IMR-90 (cell line): ENCODE data around the gene TRIM71. TPM values are rescaled to one million over a fixed set of nuclear protein-coding genes. Genes with fewer than 3 reads are reported as not detected.

Source experiments
- ATAC-seq: fragments of 200-7000 bp; cut with Tn5 transposase; 2 replicates; pipeline ENCODE4 v1.9.1; 2020; ENCODE audit warnings: low read depth, mild to moderate bottlenecking, moderate library complexity
- BruUV-seq: library from RNA; stranded (reverse); fragments of 400-500 nt; replicated peaks from 2 replicates; lab custom pipeline; 2021; lab: Mats Ljungman, UMichigan
- CTCF ChIA-PET: fragments of 300-600 bp; formaldehyde crosslinking; extraction: SDS; loops from one replicate; lab custom pipeline; 2021; ENCODE audit warnings: antibody characterized with exemption; lab: Yijun Ruan, JAX
- POLR2A ChIA-PET: fragments of 300-600 bp; sonication (Branson Sonifier 250); formaldehyde crosslinking; loops from one replicate; lab custom pipeline; 2022; ENCODE audit warnings: antibody characterized with exemption; ENCODE audit not compliant: unreplicated experiment; lab: Charles Lee
- DNase-seq: peaks from one replicate; pipeline ENCODE4 v3.0.0; 2013
- H2AFZ ChIP-seq: replicated peaks from 2 replicates; pipeline ENCODE3; 2013; ENCODE audit warnings: low read length, mild to moderate bottlenecking; ENCODE audit not compliant: poor library complexity
- H2AK5ac ChIP-seq: 2 replicates; pipeline ENCODE4 v1.6.1; 2013; ENCODE audit warnings: low read depth, low read length, inconsistent platforms
- H2AK9ac ChIP-seq: replicated peaks from 2 replicates; pipeline ENCODE3; 2013; ENCODE audit warnings: mild to moderate bottlenecking, low read depth, low read length, moderate library complexity; ENCODE audit not compliant: poor library complexity
- H2BK120ac ChIP-seq: 2 replicates; pipeline ENCODE4 v1.6.1; 2013; ENCODE audit warnings: low read depth, low read length, inconsistent platforms
- H2BK15ac ChIP-seq: 3 replicates; pipeline ENCODE4 v1.6.1; 2013; ENCODE audit warnings: low read depth, low read length, inconsistent platforms
- H2BK20ac ChIP-seq: 2 replicates; pipeline ENCODE4 v1.6.1; 2013; ENCODE audit warnings: low read depth, mild to moderate bottlenecking, inconsistent platforms, low read length, moderate library complexity
- H2BK5ac ChIP-seq: 2 replicates; pipeline ENCODE4 v1.6.1; 2013; ENCODE audit warnings: mild to moderate bottlenecking, low read depth, low read length, inconsistent platforms; ENCODE audit not compliant: poor library complexity, severe bottlenecking
- H3K14ac ChIP-seq: replicated peaks from 2 replicates; pipeline ENCODE4 v1.6.1; 2013; ENCODE audit warnings: low read depth, low read length, inconsistent platforms
- H3K18ac ChIP-seq: 2 replicates; pipeline ENCODE4 v1.6.1; 2013; ENCODE audit warnings: low read depth, low read length, control low read depth
- H3K23ac ChIP-seq: 2 replicates; pipeline ENCODE4 v1.6.1; 2013; ENCODE audit warnings: low read depth, low read length, inconsistent platforms
- H3K27ac ChIP-seq: 2 replicates; pipeline ENCODE4 v1.5.1; 2013; ENCODE audit warnings: mild to moderate bottlenecking, control low read depth, low read length; ENCODE audit not compliant: insufficient read depth
- H3K27me3 ChIP-seq: 2 replicates; pipeline ENCODE4 v1.6.1; 2013; ENCODE audit warnings: low read length; ENCODE audit not compliant: control insufficient read depth, insufficient read depth
- H3K36me3 ChIP-seq: 2 replicates; pipeline ENCODE4 v1.6.1; 2013; ENCODE audit warnings: low read length, mixed read lengths; ENCODE audit not compliant: control insufficient read depth, insufficient read depth
- H3K4ac ChIP-seq: 2 replicates; pipeline ENCODE4 v1.6.1; 2013; ENCODE audit warnings: low read depth, low read length, inconsistent platforms
- H3K4me1 ChIP-seq: 2 replicates; pipeline ENCODE4 v1.6.1; 2013; ENCODE audit warnings: low read length, mixed read lengths; ENCODE audit not compliant: control insufficient read depth, insufficient read depth
- H3K4me2 ChIP-seq: 2 replicates; pipeline ENCODE4 v1.6.1; 2013; ENCODE audit warnings: low read depth, mild to moderate bottlenecking, control low read depth, low read length, moderate library complexity
- H3K4me3 ChIP-seq: 2 replicates; pipeline ENCODE4 v1.5.1; 2013; ENCODE audit warnings: low read depth, mild to moderate bottlenecking, control low read depth, low read length, moderate library complexity; ENCODE audit not compliant: insufficient read depth
- H3K56ac ChIP-seq: 2 replicates; pipeline ENCODE4 v1.6.1; 2013; ENCODE audit warnings: low read length, inconsistent platforms; ENCODE audit not compliant: insufficient read depth; ENCODE audit errors: extremely low read depth
- H3K79me1 ChIP-seq, 2 experiments: 2 replicates each; pipeline ENCODE4 v1.6.1; 2013; ENCODE audit warnings: low read length in 2 of 2, inconsistent platforms in 1 of 2, low read depth in 1 of 2
- H3K9ac ChIP-seq: 2 replicates; pipeline ENCODE4 v1.6.1; 2013; ENCODE audit warnings: low read depth, low read length, control low read depth
- H3K9me1 ChIP-seq: 2 replicates; pipeline ENCODE4 v1.6.1; 2013; ENCODE audit warnings: low read length, inconsistent platforms; ENCODE audit not compliant: insufficient read depth
- H3K9me3 ChIP-seq: 2 replicates; pipeline ENCODE4 v1.6.1; 2013; ENCODE audit warnings: low read length; ENCODE audit not compliant: control insufficient read depth, insufficient read depth
- H4K20me1 ChIP-seq: 2 replicates; pipeline ENCODE4 v1.6.1; 2013; ENCODE audit warnings: low read length, inconsistent platforms; ENCODE audit not compliant: insufficient read depth
- H4K5ac ChIP-seq: 2 replicates; pipeline ENCODE4 v1.6.1; 2013; ENCODE audit warnings: mild to moderate bottlenecking, low read depth, low read length, control low read depth
- H4K8ac ChIP-seq, 2 experiments: 2 replicates each; pipeline ENCODE4 v1.6.1; 2013; ENCODE audit warnings: low read depth in 2 of 2, low read length in 2 of 2, control low read depth in 1 of 2, inconsistent platforms in 1 of 2
- H4K91ac ChIP-seq: 2 replicates; pipeline ENCODE4 v1.6.1; 2013; ENCODE audit warnings: low read depth, low read length, inconsistent platforms; ENCODE audit not compliant: insufficient read depth
- CEBPB ChIP-seq: IDR thresholded peaks from 2 replicates; pipeline ENCODE4 v1.6.1; 2012; ENCODE audit warnings: low read depth, low read length, improper control_type of control experiment
- MAFK ChIP-seq: IDR thresholded peaks from 2 replicates; pipeline ENCODE4 v1.6.1; 2012; ENCODE audit warnings: low read depth, low read length, improper control_type of control experiment
- MAZ ChIP-seq: IDR thresholded peaks from 2 replicates; pipeline ENCODE4 v1.6.1; 2012; ENCODE audit warnings: low read depth, mild to moderate bottlenecking, low read length, improper control_type of control experiment, moderate library complexity, borderline replicate concordance
- NFE2L2 ChIP-seq: fragments of 150-350 bp; IDR thresholded peaks from 2 replicates; pipeline ENCODE4 v1.6.1; 2016; ENCODE audit warnings: low read depth, mild to moderate bottlenecking, low read length
- RAD21 ChIP-seq: IDR thresholded peaks from 2 replicates; pipeline ENCODE4 v1.6.1; 2012; ENCODE audit warnings: low read length, improper control_type of control experiment
- RCOR1 ChIP-seq: IDR thresholded peaks from 2 replicates; pipeline ENCODE4 v1.6.1; 2012; ENCODE audit warnings: mild to moderate bottlenecking, low read length, improper control_type of control experiment; ENCODE audit not compliant: insufficient replicate concordance
- RFX5 ChIP-seq: IDR thresholded peaks from 2 replicates; pipeline ENCODE4 v1.8.0; 2012; ENCODE audit warnings: low read depth, mild to moderate bottlenecking, low read length, moderate library complexity
- SMC3 ChIP-seq: fragments of 150-350 bp; IDR thresholded peaks from 2 replicates; pipeline ENCODE4 v1.6.1; 2016; ENCODE audit warnings: low read depth, mild to moderate bottlenecking, antibody characterized with exemption, low read length, moderate library complexity
- WGBS, 2 experiments: methylation state at CpG; one replicate each; pipeline versions ENCODE4 v1.1.5 to v1.1.7; 2013; ENCODE audit warnings: missing lambda C conversion rate in 2 of 2; ENCODE audit not compliant: insufficient read length in 1 of 2; ENCODE audit errors: extremely low coverage in 2 of 2; 5-methylcytosine and 5-hydroxymethylcytosine counted together
- dilution Hi-C: fragments of 300-500 bp; cut with HindIII; formaldehyde crosslinking; loops from one replicate; pipeline ENCODE4 v1.14.3; 2018; ENCODE audit warnings: low sequenced_read_pairs; ENCODE audit not compliant: unreplicated experiment
- in situ Hi-C: fragments of 300-500 bp; cut with MboI; formaldehyde crosslinking; loops from 3 replicates; pipeline ENCODE4 v1.14.3; 2019; ENCODE audit warnings: low sequenced_read_pairs, inconsistent platforms, mixed read lengths
- intact Hi-C: fragments of 100-400 bp; cut with micrococcal nuclease; formaldehyde crosslinking; loops from 2 replicates; pipeline ENCODE4 v1.10.0; 2022
- polyA plus RNA-seq, 3 experiments: library from polyadenylated mRNA; depleted of rRNA; stranded (reverse); fragments of >200 nt; gene quantifications; 2 replicates each; pipeline ENCODE4 v1.2.3, GENCODE V29; 2012; ENCODE audit warnings: low replicate concordance in 1 of 3
- total RNA-seq: library from RNA; depleted of rRNA; stranded (reverse); fragments of >200 nt; gene quantifications from 2 replicates; pipeline ENCODE4 v1.2.3, GENCODE V29; 2012
- TF ChIP-seq, protein P1 (sequence below): conservative IDR thresholded peaks from 2 replicates; pipeline ENCODE4 v1.5.1; 2012; ENCODE audit warnings: mild to moderate bottlenecking, low read depth, low read length, improper control_type of control experiment

Gene TRIM71
- total and polyA plus RNA-seq, 2 of the 4 experiments (the other 2 are of a cell fraction) = not detected

DNA sequence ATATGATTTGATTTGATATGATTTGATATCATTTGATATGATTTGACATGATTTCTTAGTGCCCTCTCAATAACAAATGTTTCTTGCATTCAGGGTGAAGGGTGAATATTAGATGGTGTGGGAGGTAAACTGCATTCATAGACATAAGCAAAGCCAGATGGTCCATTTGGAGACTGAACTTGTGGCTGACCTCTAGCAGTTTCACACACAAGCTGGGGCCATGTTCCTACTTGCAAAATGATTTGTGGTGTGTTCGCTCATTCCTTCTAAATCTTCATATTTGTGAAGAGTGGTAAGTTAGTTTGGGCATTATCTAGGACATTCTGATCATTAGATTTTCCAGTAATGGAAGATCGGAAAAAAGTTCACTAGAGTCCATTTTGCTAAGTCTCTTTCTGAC lies 93.2 kb downstream of the TRIM71 start:
- ATAC-seq (no peak), DNase-seq (no peak)
- no peak overlapping the region for H3K23ac ChIP-seq
- H3K4me1 ChIP-seq = no peaks in the 10 kb centered on the region
- CTCF ChIA-PET = no interaction called here
- no peaks in the 10 kb centered on the region for H4K20me1 ChIP-seq
- no peak overlapping the region for H2AK9ac ChIP-seq
- H4K8ac ChIP-seq = no peak overlapping the region
- no peak overlapping the region for H4K91ac ChIP-seq
- WGBS, 2 experiments = no CpG with 5 or more reads among the region's 2 CpGs
- H3K18ac ChIP-seq = no peak overlapping the region
- no peak overlapping the region for H2AFZ ChIP-seq
- H3K79me1 ChIP-seq = no peaks in the 10 kb centered on the region
- H2BK5ac ChIP-seq = no peak overlapping the region
- no peaks in the 10 kb centered on the region for H3K36me3 ChIP-seq
- dilution Hi-C loops = no loop called here
- H2BK20ac ChIP-seq = no peak overlapping the region
- no peak overlapping the region for H3K4me2 ChIP-seq
- intact Hi-C loops = no loop called here
- no TSS peak for BruUV-seq
- peaks cover 1% of the 10 kb centered on the region for H3K27me3 ChIP-seq
- in situ Hi-C loops = no loop called here
- no peak overlapping the region for H3K14ac ChIP-seq
- TF ChIP-seq NFE2L2 (no peak), MAZ (no peak), SMC3 (no peak), RCOR1 (no peak), RFX5 (no peak), MAFK (no peak), CEBPB (no peak), RAD21 (no peak)
- TF ChIP-seq, protein P1, sequence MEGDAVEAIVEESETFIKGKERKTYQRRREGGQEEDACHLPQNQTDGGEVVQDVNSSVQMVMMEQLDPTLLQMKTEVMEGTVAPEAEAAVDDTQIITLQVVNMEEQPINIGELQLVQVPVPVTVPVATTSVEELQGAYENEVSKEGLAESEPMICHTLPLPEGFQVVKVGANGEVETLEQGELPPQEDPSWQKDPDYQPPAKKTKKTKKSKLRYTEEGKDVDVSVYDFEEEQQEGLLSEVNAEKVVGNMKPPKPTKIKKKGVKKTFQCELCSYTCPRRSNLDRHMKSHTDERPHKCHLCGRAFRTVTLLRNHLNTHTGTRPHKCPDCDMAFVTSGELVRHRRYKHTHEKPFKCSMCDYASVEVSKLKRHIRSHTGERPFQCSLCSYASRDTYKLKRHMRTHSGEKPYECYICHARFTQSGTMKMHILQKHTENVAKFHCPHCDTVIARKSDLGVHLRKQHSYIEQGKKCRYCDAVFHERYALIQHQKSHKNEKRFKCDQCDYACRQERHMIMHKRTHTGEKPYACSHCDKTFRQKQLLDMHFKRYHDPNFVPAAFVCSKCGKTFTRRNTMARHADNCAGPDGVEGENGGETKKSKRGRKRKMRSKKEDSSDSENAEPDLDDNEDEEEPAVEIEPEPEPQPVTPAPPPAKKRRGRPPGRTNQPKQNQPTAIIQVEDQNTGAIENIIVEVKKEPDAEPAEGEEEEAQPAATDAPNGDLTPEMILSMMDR = no peak
- H3K56ac ChIP-seq = no peak overlapping the region
- H4K5ac ChIP-seq = no peak overlapping the region
- H3K9me1 ChIP-seq = no peaks in the 10 kb centered on the region
- no peak overlapping the region for H3K4ac ChIP-seq
- no peak overlapping the region for H2BK120ac ChIP-seq
- no peak overlapping the region for H2AK5ac ChIP-seq
- no peak overlapping the region for H2BK15ac ChIP-seq
- no peak overlapping the region for H3K9ac ChIP-seq
- POLR2A ChIA-PET = no interaction called here
- no peak overlapping the region for H3K27ac ChIP-seq
- no peak overlapping the region for H3K4me3 ChIP-seq
- no peaks in the 10 kb centered on the region for H3K9me3 ChIP-seq
